Thyroid gland (tissue), 4 donors: ENCODE data around the gene CACNG6.

ENCODE experiments used
- CTCF ChIP-seq, 6 experiments: fragments of 200-600 bp in 3 of 6; fragments of 450-650 bp in 3 of 6; sonication (generic) in 3 of 6; IDR thresholded peaks; one replicate each; pipeline ENCODE4 v1.5.1; 2016 to 2019; ENCODE audit warnings: antibody characterized with exemption in 6 of 6, mild to moderate bottlenecking in 2 of 6, inconsistent platforms in 1 of 6, moderate library complexity in 1 of 6
- POLR2A ChIP-seq, 2 donors: fragments of 450-650 bp; IDR thresholded peaks; one replicate each; pipeline ENCODE4 v1.6.1; 2017; ENCODE audit warnings: antibody characterized with exemption in 2 of 2, mild to moderate bottlenecking in 2 of 2, moderate library complexity in 1 of 2

GRCh38 chr19:53991224-53992113, at the start of gene CACNG6:
- TF ChIP-seq CTCF (IDR thresholded peaks at IDR 0.05) (no peak), POLR2A (IDR thresholded peaks at IDR 0.05) (no peak)
